ENCODE results near the gene MT1G. TPM values are rescaled to one million over a fixed set of nuclear protein-coding genes. Genes with fewer than 3 reads are reported as not detected.
A peak's percentile ranks its signal among the peaks of the same experiment; 100 is the strongest.
"Not testable (repeated sequence)": the region's sequence is repeated elsewhere in the genome, so short reads cannot be mapped to it uniquely, and the experiment has no call there.

The MT1G gene
- 100 to 1,000 TPM in 1 of 8 experiments, 1 to 10 TPM in 6, under 1 TPM in 1; 0.54 to 432 (median 3.5) TPM for total RNA-seq

DNA sequence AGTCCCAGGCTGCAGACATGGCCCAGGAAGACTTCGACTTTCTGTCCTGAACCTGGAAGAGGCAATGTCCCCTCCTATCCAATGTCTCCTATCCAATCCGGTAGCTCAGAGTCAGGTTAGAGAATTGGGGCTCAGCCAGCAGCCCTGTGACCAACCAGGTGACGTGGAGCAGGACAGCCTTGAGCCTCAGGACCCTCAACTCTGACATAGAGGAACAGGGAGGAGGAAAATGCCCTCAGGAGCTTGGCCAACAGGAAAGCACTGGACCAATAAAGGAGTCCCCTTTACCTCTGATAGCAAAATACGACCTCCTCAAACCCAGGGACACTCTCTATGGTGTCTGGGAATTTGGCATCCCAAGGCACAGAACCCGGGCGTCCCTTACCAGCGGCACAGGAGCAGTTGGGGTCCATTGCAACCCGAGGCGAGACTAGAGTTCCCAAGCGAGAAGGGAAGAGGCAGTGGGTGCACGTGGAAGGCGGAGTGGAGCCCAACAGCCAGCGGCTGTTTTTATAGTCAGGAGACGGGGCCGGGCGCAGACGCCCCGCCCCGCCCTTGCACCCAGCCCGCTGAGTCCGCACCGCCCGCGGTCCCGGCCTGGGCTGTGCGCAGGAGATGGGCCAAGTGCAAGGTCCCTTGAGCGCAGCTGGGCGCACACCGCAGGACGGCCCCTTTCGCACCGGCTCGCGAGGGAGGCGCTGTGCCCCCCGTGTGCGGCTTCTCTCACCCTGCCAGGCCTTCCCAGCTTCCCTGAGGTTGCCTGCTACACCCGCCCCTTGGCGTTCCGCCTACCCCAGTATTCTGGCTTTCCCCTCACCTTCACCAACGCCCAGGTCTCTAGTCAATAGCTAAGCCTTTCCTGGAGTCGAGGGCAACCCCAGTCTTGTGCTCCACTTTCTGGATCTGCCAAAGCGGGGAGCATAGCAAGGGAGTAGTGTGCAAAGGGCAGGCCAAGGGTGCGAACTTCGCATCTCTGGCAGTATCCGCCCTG is at the start of gene MT1G:
TSS of gene MT1G (minus strand) at position 485 of the 991 bp plus-strand sequence. CDS start at position 413, 72 bp downstream.
- Histone ChIP-seq H3K27ac (no peak within 1 kb of the TSS), H3K4me1 (replicated peaks in 1 of 2) (peaks cover 0 to 10% of the 10 kb centered on the region in 2 donors), H3K4me3 (peak within 1 kb of the TSS in 1 of 5 donors; percentile 13)
- ATAC-seq (replicated peaks in 6 of 8): peak; percentile 59 to 93 (median 83)
- 0 to 100% (median 36%) methylated on average over 1 to 14 of the region's 46 CpGs; no CpG with 5 or more reads in 2 of the 10 experiments for WGBS, 10 experiments
- in situ Hi-C loops (cut with MboI; ENCODE audit: low pct_unique_long_range_greater_than_20kb in 2 of 9, low sequenced_read_pairs in 9 of 9, unreplicated experiment in 9 of 9): no loop called here

DNA sequence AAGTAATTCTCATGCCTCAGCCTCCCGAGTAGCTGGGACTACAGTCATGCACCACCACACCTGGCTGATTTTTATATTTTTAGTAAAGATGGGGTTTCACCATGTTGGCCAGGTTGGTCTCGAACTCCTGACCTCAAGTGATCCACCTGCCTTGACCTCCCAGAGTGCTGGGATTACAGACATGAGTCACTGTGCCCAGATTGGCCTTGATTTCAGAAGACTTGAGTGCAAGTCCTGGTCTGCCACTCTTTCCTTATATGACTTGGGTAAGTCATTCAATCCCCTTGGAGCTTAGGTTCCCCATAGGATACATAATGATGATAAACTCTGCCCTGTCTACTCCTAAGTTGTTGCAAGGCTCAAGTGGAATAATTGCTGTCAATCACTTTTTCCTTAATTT is 49.7 kb upstream of the MT1G start:
- H3K4me1 ChIP-seq (replicated peaks in 1 of 2); in situ Hi-C loops (cut with MboI; ENCODE audit: low pct_unique_long_range_greater_than_20kb in 2 of 9, low sequenced_read_pairs in 9 of 9, unreplicated experiment in 9 of 9); ATAC-seq (replicated peaks in 6 of 8); H3K27ac ChIP-seq; H3K4me3 ChIP-seq: not testable (repeated sequence)
- 40 to 100% (median 100%) methylated on average over 1 of the region's 2 CpGs; no CpG with 5 or more reads in 5 of the 10 experiments for WGBS, 10 experiments

DNA sequence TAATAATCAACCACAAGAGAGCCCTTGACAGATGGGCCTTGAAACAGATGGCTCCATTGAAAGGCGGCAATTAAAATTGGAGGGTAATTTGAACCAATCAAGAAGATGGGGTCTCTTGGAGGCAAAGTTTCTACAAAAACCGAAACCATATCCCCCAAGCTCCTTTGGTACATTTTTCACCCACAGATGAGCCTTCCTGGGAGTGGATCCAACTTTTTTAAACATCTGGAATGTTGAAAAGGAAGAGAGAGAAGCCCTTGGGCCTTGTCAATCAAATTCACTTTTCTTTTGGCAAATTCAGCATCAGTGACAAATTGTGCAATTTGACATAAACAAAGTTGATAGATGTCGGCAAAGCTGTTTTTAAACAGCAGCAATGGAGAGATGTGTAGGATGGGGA is 48.9 kb upstream of the MT1G start:
- no peak overlapping the region for H3K4me3 ChIP-seq
- in situ Hi-C loops (cut with MboI; ENCODE audit: low pct_unique_long_range_greater_than_20kb in 2 of 9, low sequenced_read_pairs in 9 of 9, unreplicated experiment in 9 of 9): no loop called here
- H3K27ac ChIP-seq: no peak overlapping the region
- 31 to 100% (median 73%) methylated on average over 1 to 3 of the region's 3 CpGs; no CpG with 5 or more reads in 1 of the 10 experiments for WGBS, 10 experiments
- no peak for ATAC-seq (replicated peaks in 6 of 8)
- no peaks in the 10 kb centered on the region for H3K4me1 ChIP-seq (replicated peaks in 1 of 2)

DNA sequence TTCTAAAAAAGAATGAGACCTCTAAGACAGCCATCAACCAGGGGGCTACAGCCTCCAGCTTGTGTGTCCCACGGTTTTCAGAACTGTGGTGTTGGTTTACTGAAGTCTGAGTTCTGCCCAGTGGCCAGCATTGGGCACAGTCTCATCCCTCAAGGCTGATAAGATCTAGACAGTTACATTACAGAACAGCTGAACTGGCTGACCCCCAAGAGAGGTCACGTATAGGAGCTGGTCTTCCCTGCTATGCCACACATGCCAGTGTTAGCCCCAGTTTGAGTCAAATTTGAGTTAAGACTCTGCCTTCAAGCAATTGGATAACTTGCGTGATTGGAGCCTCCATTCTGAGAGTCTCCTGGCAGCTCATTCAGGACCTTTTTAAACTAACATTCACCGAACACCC is 47.3 kb upstream of the MT1G start:
- 21 to 100% (median 83%) methylated on average over 1 to 4 of the region's 4 CpGs; no CpG with 5 or more reads in 3 of the 10 experiments for WGBS, 10 experiments
- no peak overlapping the region for H3K4me3 ChIP-seq
- no peak for ATAC-seq (replicated peaks in 6 of 8)
- no peaks in the 10 kb centered on the region for H3K4me1 ChIP-seq (replicated peaks in 1 of 2)
- in situ Hi-C loops (cut with MboI; ENCODE audit: low pct_unique_long_range_greater_than_20kb in 2 of 9, low sequenced_read_pairs in 9 of 9, unreplicated experiment in 9 of 9): no loop called here
- no peak overlapping the region for H3K27ac ChIP-seq

DNA sequence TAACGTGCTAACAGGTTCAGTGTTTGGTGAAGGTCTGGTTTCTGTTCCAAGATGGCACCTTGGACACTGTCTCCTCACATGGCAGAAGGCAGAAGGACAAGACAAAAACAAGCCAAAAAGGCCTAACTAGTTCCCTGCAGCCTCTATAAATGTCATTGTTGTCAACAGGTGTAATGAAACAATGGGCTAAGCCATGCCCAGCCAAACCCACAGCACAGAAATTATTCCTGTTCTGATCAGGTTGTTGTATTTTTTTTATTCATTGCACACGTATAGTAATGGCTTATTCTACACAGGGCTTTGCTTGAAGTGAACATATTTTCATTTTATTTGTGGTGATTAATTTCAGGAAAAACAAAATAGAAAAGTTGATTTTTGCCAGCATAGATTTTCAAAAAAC is 45.9 kb upstream of the MT1G start:
- Histone ChIP-seq H3K27ac (no peak overlapping the region), H3K4me3 (no peak overlapping the region), H3K4me1 (replicated peaks in 1 of 2) (no peaks in the 10 kb centered on the region)
- no peak for ATAC-seq (replicated peaks in 6 of 8)
- 50 to 100% (median 89%) methylated on average over 1 to 2 of the region's 2 CpGs; no CpG with 5 or more reads in 1 of the 10 experiments for WGBS, 10 experiments
- in situ Hi-C loops (cut with MboI; ENCODE audit: low pct_unique_long_range_greater_than_20kb in 2 of 9, low sequenced_read_pairs in 9 of 9, unreplicated experiment in 9 of 9): no loop called here

DNA sequence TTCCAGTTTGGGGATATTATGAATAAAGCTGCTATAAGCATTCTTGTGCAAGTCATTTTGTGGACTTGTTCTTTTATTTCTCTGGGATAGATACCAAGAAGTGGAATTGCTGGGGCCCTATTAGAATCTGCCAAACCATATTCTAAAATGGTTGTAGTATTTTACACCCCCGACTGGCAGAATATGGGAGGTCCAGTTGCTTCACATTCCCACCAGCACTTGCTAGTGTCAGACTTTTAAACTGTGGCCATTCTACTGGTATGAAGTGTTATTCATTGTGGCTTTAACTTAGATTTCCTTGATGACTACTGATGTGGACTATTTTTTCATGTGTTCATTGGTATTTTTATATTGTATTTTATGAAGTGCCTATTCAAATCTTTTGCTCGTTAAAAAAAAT is 44.0 kb upstream of the MT1G start:
- no peak overlapping the region for H3K4me3 ChIP-seq
- H3K27ac ChIP-seq: no peak overlapping the region
- in situ Hi-C loops (cut with MboI; ENCODE audit: low pct_unique_long_range_greater_than_20kb in 2 of 9, low sequenced_read_pairs in 9 of 9, unreplicated experiment in 9 of 9): no loop called here
- ATAC-seq (replicated peaks in 6 of 8): no peak
- WGBS, 10 experiments: 43 to 100% (median 84%) methylated on average over 1 to 2 of the region's 2 CpGs
- H3K4me1 ChIP-seq (replicated peaks in 1 of 2): no peaks in the 10 kb centered on the region

DNA sequence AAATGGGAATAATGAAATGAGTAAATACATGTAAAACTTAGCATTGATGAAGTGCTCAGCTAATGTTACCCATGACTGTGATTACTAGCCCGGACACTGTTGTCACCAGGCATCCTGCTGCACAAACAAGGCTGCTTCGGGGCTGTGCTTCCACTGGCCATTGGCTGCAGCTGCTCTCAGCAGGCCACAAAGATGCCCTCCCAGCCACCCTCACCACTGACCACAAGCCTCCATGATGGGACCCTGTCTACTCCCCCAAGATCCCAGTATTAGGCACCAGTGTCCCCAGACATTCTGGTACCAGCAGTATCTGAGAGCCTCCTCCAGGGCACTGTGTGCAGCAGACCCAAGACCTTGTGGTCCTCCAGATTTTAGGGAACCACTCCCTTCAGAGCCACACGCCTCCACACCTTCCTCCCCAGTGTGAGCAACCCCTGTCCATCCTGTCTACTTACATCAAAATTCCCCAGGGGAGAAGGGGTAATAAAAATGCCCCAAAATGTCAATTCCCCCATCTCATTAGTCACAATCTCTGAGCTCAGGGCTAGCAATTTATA is 42.4 kb upstream of the MT1G start:
- in situ Hi-C loops (cut with MboI; ENCODE audit: low pct_unique_long_range_greater_than_20kb in 2 of 9, low sequenced_read_pairs in 9 of 9, unreplicated experiment in 9 of 9): no loop called here
- ATAC-seq (replicated peaks in 6 of 8): no peak
- no peak overlapping the region for H3K4me3 ChIP-seq
- no peak overlapping the region for H3K27ac ChIP-seq
- no peaks in the 10 kb centered on the region for H3K4me1 ChIP-seq (replicated peaks in 1 of 2)
- 60 to 80% (median 67%) methylated on average over 1 to 2 of the region's 3 CpGs; no CpG with 5 or more reads in 7 of the 10 experiments for WGBS, 10 experiments

DNA sequence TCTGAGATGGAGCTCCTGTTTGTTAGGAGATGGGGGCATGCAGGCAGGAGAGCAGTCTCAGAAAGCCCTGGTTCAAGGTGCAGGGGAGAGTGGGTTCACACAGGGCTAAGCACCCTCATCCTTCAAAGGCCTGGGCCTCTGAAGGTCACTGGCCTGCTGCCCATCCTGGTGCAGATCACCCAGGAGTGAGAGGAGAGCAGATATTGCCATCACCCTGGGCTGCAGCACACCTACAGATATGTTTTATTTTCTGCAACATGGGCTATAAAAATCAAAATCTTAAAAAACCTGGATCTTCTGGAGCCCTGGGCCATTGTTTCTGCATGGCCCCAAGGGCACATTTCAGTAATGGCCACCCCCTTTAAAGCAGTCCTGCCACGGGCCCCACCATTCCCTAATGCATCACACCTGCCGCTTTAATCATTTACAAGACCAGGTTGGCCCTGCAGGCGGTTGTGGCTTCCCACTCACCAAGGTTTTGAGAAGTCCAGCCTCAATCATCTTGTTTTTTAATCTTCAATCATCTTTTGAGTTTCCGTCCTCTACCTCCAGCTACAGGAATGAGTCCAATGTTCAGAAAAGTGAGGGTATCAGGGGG is 41.7 kb upstream of the MT1G start:
- in situ Hi-C loops (cut with MboI; ENCODE audit: low pct_unique_long_range_greater_than_20kb in 2 of 9, low sequenced_read_pairs in 9 of 9, unreplicated experiment in 9 of 9): no loop called here
- Histone ChIP-seq H3K4me1 (replicated peaks in 1 of 2) (no peaks in the 10 kb centered on the region), H3K4me3 (no peak overlapping the region), H3K27ac (no peak overlapping the region)
- ATAC-seq (replicated peaks in 6 of 8): no peak
- 20 to 100% (median 67%) methylated on average over 1 to 4 of the region's 4 CpGs; no CpG with 5 or more reads in 1 of the 10 experiments for WGBS, 10 experiments

DNA sequence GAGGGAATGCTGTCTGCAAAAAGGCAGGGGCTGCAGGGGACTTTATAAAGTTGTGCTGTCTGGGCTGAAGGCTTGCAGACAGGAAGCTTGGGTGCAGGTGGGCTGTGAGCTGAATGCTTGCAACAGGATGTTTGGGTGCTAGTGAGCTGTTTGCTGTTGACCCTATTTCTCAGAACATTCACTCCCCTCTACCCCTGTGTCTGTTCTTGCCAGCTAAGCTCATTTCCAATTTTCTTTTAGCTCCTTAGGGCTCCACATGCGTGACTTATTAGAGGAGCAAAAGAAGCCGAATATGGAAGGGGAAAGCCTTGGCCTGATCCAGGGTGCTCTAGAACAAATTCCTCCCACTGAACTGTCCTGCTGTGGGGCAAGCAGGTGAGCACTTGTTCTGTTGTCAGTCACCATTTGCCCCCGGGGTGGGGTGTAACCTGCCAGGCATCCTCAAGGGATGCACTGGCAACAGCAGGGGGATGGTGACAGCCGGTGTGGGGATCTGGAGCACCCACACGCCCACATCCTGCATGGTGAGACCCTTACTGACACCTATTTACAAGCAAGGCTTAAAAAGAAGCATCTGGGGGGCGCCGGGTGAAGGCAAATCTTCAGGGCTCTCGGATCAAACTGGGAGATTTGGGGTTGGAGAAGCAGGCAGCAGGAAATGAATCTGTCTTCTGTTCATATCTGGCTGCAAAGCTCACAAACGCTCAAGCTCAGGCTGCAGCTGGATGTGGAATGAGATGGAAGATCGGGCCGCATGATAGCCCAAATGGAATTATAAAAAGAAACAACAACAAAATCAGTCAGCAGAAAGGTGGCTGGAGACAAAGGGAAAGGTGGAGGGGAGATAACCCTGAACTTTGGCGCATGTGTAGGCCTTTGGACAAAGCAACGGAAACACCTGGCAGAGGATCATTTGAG is 40.9 kb upstream of the MT1G start:
- in situ Hi-C loops (cut with MboI; ENCODE audit: low pct_unique_long_range_greater_than_20kb in 2 of 9, low sequenced_read_pairs in 9 of 9, unreplicated experiment in 9 of 9): no loop called here
- no peak for ATAC-seq (replicated peaks in 6 of 8)
- no peaks in the 10 kb centered on the region for H3K4me1 ChIP-seq (replicated peaks in 1 of 2)
- H3K4me3 ChIP-seq: no peak overlapping the region
- 35 to 80% (median 67%) methylated on average over 1 to 11 of the region's 13 CpGs; no CpG with 5 or more reads in 2 of the 10 experiments for WGBS, 10 experiments
- H3K27ac ChIP-seq: no peak overlapping the region

DNA sequence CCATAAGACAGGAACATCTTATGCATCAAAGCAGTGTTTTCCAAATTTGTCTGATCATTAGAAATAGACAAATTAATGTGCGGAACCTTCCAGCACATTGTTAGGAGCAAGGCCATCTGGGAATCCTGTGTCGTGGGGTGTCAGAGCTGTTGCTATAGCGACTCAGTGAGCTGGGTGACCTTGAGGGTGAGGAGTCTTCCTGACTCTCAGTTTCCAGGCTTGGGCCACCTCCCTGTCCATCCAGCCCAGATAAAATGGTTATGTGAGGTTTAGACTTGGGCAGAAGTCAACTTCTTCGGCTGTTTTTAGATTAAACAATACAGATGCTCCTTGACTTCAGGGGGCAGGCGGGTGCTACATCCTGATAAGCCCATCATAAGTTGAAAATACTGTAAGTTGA is 35.0 kb upstream of the MT1G start:
- ATAC-seq (replicated peaks in 6 of 8): no peak
- Histone ChIP-seq H3K4me1 (replicated peaks in 1 of 2) (peaks cover 9 to 15% of the 10 kb centered on the region in 2 donors), H3K27ac (no peak overlapping the region), H3K4me3 (no peak overlapping the region)
- WGBS, 10 experiments: 60 to 100% (median 75%) methylated on average over 2 to 4 of the region's 5 CpGs; no CpG with 5 or more reads in 3 of the 10 experiments
- in situ Hi-C loops (cut with MboI; ENCODE audit: low pct_unique_long_range_greater_than_20kb in 2 of 9, low sequenced_read_pairs in 9 of 9, unreplicated experiment in 9 of 9): no loop called here

DNA sequence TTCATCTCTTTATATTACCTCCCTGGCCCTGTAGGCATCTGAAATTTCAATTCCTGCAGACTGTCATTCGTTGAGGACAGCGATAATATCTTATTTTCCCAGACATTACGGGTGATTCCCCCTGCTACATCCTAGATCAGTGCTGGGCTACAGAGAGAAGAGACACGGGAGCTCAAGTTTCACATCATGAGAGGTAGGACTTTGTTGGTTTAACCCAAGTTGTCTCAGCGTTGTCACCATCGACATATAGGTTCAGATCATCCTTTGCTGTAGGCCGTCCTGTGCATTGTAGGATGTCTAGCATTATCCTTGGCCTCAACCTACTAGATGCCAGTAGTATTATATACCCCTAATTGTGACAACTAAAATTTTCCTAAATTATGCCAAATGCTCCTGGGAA is 33.7 kb upstream of the MT1G start:
- 0 to 94% (median 80%) methylated on average over 1 to 6 of the region's 7 CpGs; no CpG with 5 or more reads in 1 of the 10 experiments for WGBS, 10 experiments

DNA sequence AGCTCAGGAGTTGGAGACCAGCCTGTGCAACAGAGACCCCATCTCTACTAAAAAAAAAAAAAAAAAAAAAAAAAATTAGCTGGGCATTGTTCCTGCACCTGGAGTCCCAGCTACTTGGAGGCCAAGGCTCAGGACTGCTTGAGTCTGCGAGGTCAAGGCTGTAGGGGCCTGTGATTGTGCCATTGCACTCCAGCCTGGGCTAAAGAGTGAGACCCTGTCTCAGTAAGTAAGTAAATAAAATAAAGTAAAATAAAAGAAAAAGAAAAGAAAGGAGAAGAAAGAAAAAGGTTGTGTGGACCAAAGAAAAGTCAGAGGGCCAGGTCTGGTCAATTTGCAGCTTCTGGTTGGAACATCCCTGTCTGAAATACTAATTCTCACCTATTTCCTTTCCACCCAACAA is 32.8 kb upstream of the MT1G start:
- ATAC-seq (replicated peaks in 6 of 8): no peak
- H3K27ac ChIP-seq: no peak overlapping the region
- WGBS, 10 experiments: 57 to 100% (median 94%) methylated on average over 1 of the region's 1 CpG; no CpG with 5 or more reads in 2 of the 10 experiments
- H3K4me3 ChIP-seq: no peak overlapping the region
- in situ Hi-C loops (cut with MboI; ENCODE audit: low pct_unique_long_range_greater_than_20kb in 2 of 9, low sequenced_read_pairs in 9 of 9, unreplicated experiment in 9 of 9): no loop called here
- H3K4me1 ChIP-seq (replicated peaks in 1 of 2): peaks cover 9 to 15% of the 10 kb centered on the region in 2 donors

More for the DNA sequence above, 33.7 kb upstream of the MT1G start:
- peak in 2 of 8 experiments; percentile 15 to 20 for ATAC-seq (replicated peaks in 6 of 8)
- in situ Hi-C loops (cut with MboI; ENCODE audit: low pct_unique_long_range_greater_than_20kb in 2 of 9, low sequenced_read_pairs in 9 of 9, unreplicated experiment in 9 of 9): no loop called here
- Histone ChIP-seq H3K27ac (no peak overlapping the region), H3K4me3 (no peak overlapping the region), H3K4me1 (replicated peaks in 1 of 2) (peaks cover 9 to 15% of the 10 kb centered on the region in 2 donors)
